HG03432 (cell line): ENCODE data around the gene TMEM52.

Experiments used
- ATAC-seq: cut with Tn5 transposase; IDR thresholded peaks from one replicate; pipeline ENCODE4 v1.9.1; 2021; ENCODE audit warnings: mild to moderate bottlenecking, moderate library complexity; ENCODE audit not compliant: unreplicated experiment

TMEM52 gene

GRCh38 chr1:1928231-1929101 is 9.4 kb upstream of the TMEM52 start:
- ATAC-seq, result no peak

GRCh38 chr1:1927751-1928150 is 8.7 kb upstream of the TMEM52 start:
- no peak for ATAC-seq

GRCh38 chr1:1926886-1927660 is 8.0 kb upstream of the TMEM52 start:
- no peak for ATAC-seq

GRCh38 chr1:1926346-1926811 is 7.3 kb upstream of the TMEM52 start:
- no peak for ATAC-seq

- ATAC-seq, result no peak
Measured at GRCh38 chr1:1925437-1926345, 6.6 kb upstream of the TMEM52 start.

- ATAC-seq, result no peak
Measured at GRCh38 chr1:1924849-1925248, 5.8 kb upstream of the TMEM52 start.

- ATAC-seq, result no peak
Measured at GRCh38 chr1:1924386-1924785, 5.3 kb upstream of the TMEM52 start.

- ATAC-seq, result no peak
Measured at GRCh38 chr1:1922956-1923833, 4.1 kb upstream of the TMEM52 start.

- ATAC-seq, result no peak
Measured at GRCh38 chr1:1922702-1922955, 3.5 kb upstream of the TMEM52 start.

- no peak for ATAC-seq
Measured at GRCh38 chr1:1921901-1922701, 3.0 kb upstream of the TMEM52 start.

- no peak for ATAC-seq
Measured at GRCh38 chr1:1921459-1921862, 2.4 kb upstream of the TMEM52 start.

GRCh38 chr1:1920608-1921458 is 1.8 kb upstream of the TMEM52 start:
- no peak for ATAC-seq

- ATAC-seq, result no peak
Measured at GRCh38 chr1:1920057-1920607, 1.1 kb upstream of the TMEM52 start.

GRCh38 chr1:1919304-1920056 is 401 bp upstream of the TMEM52 start:
- ATAC-seq, result peak; percentile 74

- ATAC-seq, result no peak
Measured at GRCh38 chr1:1917995-1918900, 831 bp downstream of the TMEM52 start.

GRCh38 chr1:1917304-1917976 is 1.6 kb downstream of the TMEM52 start:
- no peak for ATAC-seq
